Measurements from ENCODE around the gene SLC16A11. TPM values are rescaled to one million over a fixed set of nuclear protein-coding genes. Genes with fewer than 3 reads are reported as not detected.

Gene SLC16A11
- total RNA-seq, 1 donor from 2014 or later = not detected

- no peak for DNase-seq (ENCODE audit: low read depth)
Measured at GRCh38 chr17:7046127-7046724, 2.3 kb upstream of the SLC16A11 start.

GRCh38 chr17:7045492-7046126 is 1.7 kb upstream of the SLC16A11 start:
- Histone ChIP-seq H3K27me3 (ENCODE audit: control insufficient read depth, insufficient read depth, low read length) (peaks cover 33% of the 10 kb centered on the region), H3K36me3 (ENCODE audit: control insufficient read depth, insufficient read depth, low read length) (no peaks in the 10 kb centered on the region), H3K4me3 (ENCODE audit: low read depth, low read length) (no peak overlapping the region)
- TF ChIP-seq CTCF (IDR thresholded peaks at IDR 0.05; ENCODE audit: insufficient read depth, low read length, poor library complexity, severe bottlenecking) = peak; percentile 69
- DNase-seq (ENCODE audit: low read depth) = peak; percentile 56

More at GRCh38 chr17:7046127-7046724, 2.3 kb upstream of the SLC16A11 start:
- Histone ChIP-seq H3K36me3 (ENCODE audit: control insufficient read depth, insufficient read depth, low read length) (no peaks in the 10 kb centered on the region), H3K27me3 (ENCODE audit: control insufficient read depth, insufficient read depth, low read length) (peaks cover 33% of the 10 kb centered on the region), H3K4me3 (ENCODE audit: low read depth, low read length) (no peak overlapping the region)
- TF ChIP-seq CTCF (IDR thresholded peaks at IDR 0.05; ENCODE audit: insufficient read depth, low read length, poor library complexity, severe bottlenecking) = no peak

DNA sequence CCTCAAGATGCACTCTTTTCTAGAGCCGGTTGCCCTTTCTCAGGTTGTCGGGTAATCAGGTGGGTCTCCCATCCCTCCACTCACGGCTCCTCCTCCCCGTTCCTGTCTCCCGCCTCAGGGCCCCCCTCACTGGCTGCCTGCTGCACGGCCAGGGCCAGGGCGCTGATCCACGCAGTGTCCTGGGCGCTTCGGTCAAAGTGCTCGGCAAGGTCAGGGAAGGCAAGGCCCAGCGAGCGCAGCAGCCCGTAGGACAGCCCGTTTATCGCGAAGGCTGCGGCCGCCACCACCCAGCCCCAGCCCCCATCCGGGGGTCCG is 753 bp downstream of the SLC16A11 start:
- Histone ChIP-seq H3K4me3 (ENCODE audit: low read depth, low read length) (peak overlapping the region; percentile 21), H3K36me3 (ENCODE audit: control insufficient read depth, insufficient read depth, low read length) (no peaks in the 10 kb centered on the region), H3K27me3 (ENCODE audit: control insufficient read depth, insufficient read depth, low read length) (peaks cover 33% of the 10 kb centered on the region)
- no peak for DNase-seq (ENCODE audit: low read depth)
- TF ChIP-seq CTCF (IDR thresholded peaks at IDR 0.05; ENCODE audit: insufficient read depth, low read length, poor library complexity, severe bottlenecking) = no peak

DNA sequence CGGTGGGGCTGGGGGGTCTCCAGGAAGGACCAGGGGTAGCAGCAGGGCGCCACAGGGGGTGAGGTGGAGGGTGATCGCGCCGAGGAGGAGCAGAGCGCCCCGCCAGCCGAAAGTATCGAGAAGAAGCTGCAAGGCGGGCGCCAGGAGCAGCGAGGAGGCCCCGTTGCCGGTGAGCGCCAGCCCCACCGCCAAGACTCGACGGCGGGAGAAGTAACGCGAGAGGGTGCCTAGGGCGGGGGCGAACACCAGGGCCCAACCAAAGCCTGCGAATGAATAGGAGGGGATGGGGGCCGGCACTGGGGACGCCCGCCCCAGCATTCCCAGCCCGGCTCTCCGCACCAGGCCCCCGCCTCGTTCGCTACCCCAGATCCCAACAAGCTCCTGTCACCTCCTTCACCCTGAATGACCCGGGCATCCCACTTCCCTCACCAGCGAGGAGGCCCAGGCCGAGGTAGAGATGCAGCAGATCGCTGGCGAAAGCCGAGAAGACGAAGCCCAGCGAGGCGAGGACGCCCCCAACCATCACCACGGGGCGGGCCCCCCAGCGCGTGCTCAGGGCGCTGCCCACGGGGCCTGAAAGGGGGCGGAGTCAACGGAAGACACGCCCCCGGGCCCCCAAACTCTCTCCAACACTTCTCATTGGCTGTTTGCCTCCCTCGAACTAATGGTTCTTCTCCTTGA is 1.3 kb downstream of the SLC16A11 start:
- Histone ChIP-seq H3K4me3 (ENCODE audit: low read depth, low read length) (no peak overlapping the region), H3K27me3 (ENCODE audit: control insufficient read depth, insufficient read depth, low read length) (peaks cover 33% of the 10 kb centered on the region), H3K36me3 (ENCODE audit: control insufficient read depth, insufficient read depth, low read length) (no peaks in the 10 kb centered on the region)
- no peak for DNase-seq (ENCODE audit: low read depth)
- no peak for TF ChIP-seq CTCF (IDR thresholded peaks at IDR 0.05; ENCODE audit: insufficient read depth, low read length, poor library complexity, severe bottlenecking)

- no peaks in the 10 kb centered on the region for H3K36me3 ChIP-seq (ENCODE audit: control insufficient read depth, insufficient read depth, low read length)
Measured at GRCh38 chr17:7041607-7042500, 2.0 kb downstream of the SLC16A11 start.

More at GRCh38 chr17:7041607-7042500, 2.0 kb downstream of the SLC16A11 start:
- no peak for TF ChIP-seq CTCF (IDR thresholded peaks at IDR 0.05; ENCODE audit: insufficient read depth, low read length, poor library complexity, severe bottlenecking)
- Histone ChIP-seq H3K27me3 (ENCODE audit: control insufficient read depth, insufficient read depth, low read length) (peaks cover 33% of the 10 kb centered on the region), H3K4me3 (ENCODE audit: low read depth, low read length) (no peak overlapping the region)
- DNase-seq (ENCODE audit: low read depth) = no peak
